GM21576 (cell line): ENCODE measurements around the gene PRRT1B.
"Not testable (repeated sequence)": the region's sequence is repeated elsewhere in the genome, so short reads cannot be mapped to it uniquely, and the experiment has no call there.

Experiments
- ATAC-seq: cut with Tn5 transposase; IDR thresholded peaks from one replicate; pipeline ENCODE4 v1.9.1; 2021; ENCODE audit warnings: mild to moderate bottlenecking, moderate library complexity; ENCODE audit not compliant: unreplicated experiment

The PRRT1B gene

GRCh38 chr9:131545003-131545785 lies at the start of gene PRRT1B:
PRRT1B (plus strand) TSS chr9:131545523; CDS start chr9:131545616, 93 bp downstream.
- ATAC-seq = no peak

- ATAC-seq = no peak
These were observed 49.5 kb upstream of the PRRT1B start for GRCh38 chr9:131495785-131496184.

- no peak for ATAC-seq
These were observed 48.4 kb upstream of the PRRT1B start for GRCh38 chr9:131496844-131497405.

GRCh38 chr9:131499254-131499767 lies 46.0 kb upstream of the PRRT1B start:
- ATAC-seq = no peak

- no peak for ATAC-seq
These were observed 44.9 kb upstream of the PRRT1B start for GRCh38 chr9:131500377-131500776.

- no peak for ATAC-seq
These were observed 44.3 kb upstream of the PRRT1B start for GRCh38 chr9:131500939-131501541.

GRCh38 chr9:131502781-131503625 lies 42.3 kb upstream of the PRRT1B start, which contains the start of gene POMT1:
POMT1 (plus strand) TSS chr9:131502918; CDS start chr9:131504219, 1,301 bp downstream.
- ATAC-seq = peak; percentile 82

GRCh38 chr9:131503626-131504465 lies 41.5 kb upstream of the PRRT1B start:
- ATAC-seq = no peak

- no peak for ATAC-seq
These were observed 40.3 kb upstream of the PRRT1B start for GRCh38 chr9:131505012-131505411.

GRCh38 chr9:131511416-131511815 lies 33.9 kb upstream of the PRRT1B start:
- ATAC-seq = no peak

GRCh38 chr9:131511880-131512279 lies 33.4 kb upstream of the PRRT1B start:
- no peak for ATAC-seq

GRCh38 chr9:131513177-131513576 lies 32.1 kb upstream of the PRRT1B start:
- no peak for ATAC-seq

GRCh38 chr9:131515559-131516031 lies 29.7 kb upstream of the PRRT1B start:
- not testable (repeated sequence) for ATAC-seq

- ATAC-seq = no peak
These were observed 29.2 kb upstream of the PRRT1B start for GRCh38 chr9:131516100-131516499.

- ATAC-seq = no peak
These were observed 28.4 kb upstream of the PRRT1B start for GRCh38 chr9:131516930-131517329.

- no peak for ATAC-seq
These were observed 27.5 kb upstream of the PRRT1B start for GRCh38 chr9:131517761-131518190.

GRCh38 chr9:131518553-131518952 lies 26.8 kb upstream of the PRRT1B start:
- no peak for ATAC-seq

- ATAC-seq = no peak
These were observed 24.8 kb upstream of the PRRT1B start for GRCh38 chr9:131520503-131520902.

- no peak for ATAC-seq
These were observed 24.1 kb upstream of the PRRT1B start for GRCh38 chr9:131521203-131521602.

- no peak for ATAC-seq
These were observed 23.5 kb upstream of the PRRT1B start for GRCh38 chr9:131521822-131522221.
